CD14-positive monocyte (primary cell): ENCODE measurements around the gene PAXIP1. TPM values are rescaled to one million over a fixed set of nuclear protein-coding genes. Genes with fewer than 3 reads are reported as not detected.

ENCODE experiments used
- DNase-seq, 3 donors: peaks; one replicate each; pipeline ENCODE4 v3.0.0-alpha.2; 2011 to 2022
- H2AFZ ChIP-seq: 2 replicates; pipeline ENCODE4 v1.6.0; 2012; ENCODE audit warnings: mild to moderate bottlenecking, low read depth, low read length, inconsistent platforms; ENCODE audit not compliant: insufficient read depth, poor library complexity, severe bottlenecking
- H3K27ac ChIP-seq, 2 donors: 1 replicate in 1 of 2; 2 replicates in 1 of 2; pipeline ENCODE4 v1.5.1; 2012 to 2013; ENCODE audit warnings: low read length in 2 of 2, control low read depth in 1 of 2, inconsistent platforms in 1 of 2, low read depth in 1 of 2, mild to moderate bottlenecking in 1 of 2
- H3K27me3 ChIP-seq, 2 donors: one replicate each; pipeline versions ENCODE4 v1.6.0 to v1.6.1; 2011 to 2013; ENCODE audit warnings: low read length in 2 of 2; ENCODE audit not compliant: control insufficient read depth in 2 of 2, insufficient read depth in 2 of 2
- H3K36me3 ChIP-seq, 2 donors: replicated peaks in 1 of 2; 1 replicate in 1 of 2; 2 replicates in 1 of 2; pipeline versions ENCODE4 v1.5.1 to v1.6.1; 2012 to 2013; ENCODE audit warnings: low read length in 2 of 2, control low read depth in 1 of 2, inconsistent platforms in 1 of 2, mild to moderate bottlenecking in 1 of 2; ENCODE audit not compliant: insufficient read depth in 2 of 2, control insufficient read depth in 1 of 2
- H3K4me1 ChIP-seq, 2 donors: 1 replicate in 1 of 2; 2 replicates in 1 of 2; pipeline versions ENCODE4 v1.5.1 to v1.6.1; 2012 to 2013; ENCODE audit warnings: low read length in 2 of 2, control low read depth in 1 of 2, inconsistent platforms in 1 of 2, mild to moderate bottlenecking in 1 of 2, moderate library complexity in 1 of 2; ENCODE audit not compliant: insufficient read depth in 2 of 2, control insufficient read depth in 1 of 2
- H3K4me2 ChIP-seq: replicated peaks from 2 replicates; pipeline ENCODE3; 2012; ENCODE audit warnings: low read length, moderate library complexity, mild to moderate bottlenecking; ENCODE audit not compliant: poor library complexity, severe bottlenecking; ENCODE audit errors: extremely low read depth
- H3K4me3 ChIP-seq, 3 experiments: fragments of 200-600 bp in 1 of 3; sonication (generic) in 1 of 3; replicated peaks in 1 of 3; 1 replicate in 2 of 3; 2 replicates in 1 of 3; pipeline ENCODE4 v1.5.1; 2011 to 2013; ENCODE audit warnings: low read length in 3 of 3, mild to moderate bottlenecking in 3 of 3, control low read depth in 2 of 3, low read depth in 2 of 3, inconsistent platforms in 1 of 3, moderate library complexity in 1 of 3
- H3K79me2 ChIP-seq: 2 replicates; pipeline ENCODE4 v1.6.0; 2012; ENCODE audit warnings: mild to moderate bottlenecking, control low read depth, inconsistent platforms, low read length, moderate library complexity; ENCODE audit not compliant: insufficient read depth
- H3K9ac ChIP-seq: 2 replicates; pipeline ENCODE4 v1.6.0; 2017; ENCODE audit warnings: low read length, mild to moderate bottlenecking; ENCODE audit not compliant: insufficient read depth, poor library complexity, severe bottlenecking
- H3K9me3 ChIP-seq, 2 donors: replicated peaks in 1 of 2; 1 replicate in 1 of 2; 2 replicates in 1 of 2; pipeline versions ENCODE4 v1.5.1 to v1.6.1; 2012 to 2013; ENCODE audit warnings: low read length in 2 of 2, control low read depth in 1 of 2; ENCODE audit not compliant: control insufficient read depth in 1 of 2, insufficient read depth in 1 of 2
- H4K20me1 ChIP-seq: 2 replicates; pipeline ENCODE4 v1.6.0; 2012; ENCODE audit warnings: mild to moderate bottlenecking, low read length, control low read depth, moderate library complexity; ENCODE audit not compliant: insufficient read depth
- H3K27ac Mint-ChIP-seq, 7 donors: one replicate each; pipeline ENCODE4 v1.8.0; 2020; ENCODE audit warnings: mild to moderate bottlenecking in 7 of 7, mixed read lengths in 7 of 7, moderate library complexity in 6 of 7, inconsistent platforms in 2 of 7
- H3K27me3 Mint-ChIP-seq, 3 donors: one replicate each; pipeline ENCODE4 v1.8.0; 2021 to 2022; ENCODE audit warnings: low read depth in 3 of 3, mild to moderate bottlenecking in 3 of 3, mixed read lengths in 3 of 3, moderate library complexity in 3 of 3, inconsistent platforms in 1 of 3
- H3K36me3 Mint-ChIP-seq, 2 donors: one replicate each; pipeline ENCODE4 v1.8.0; 2020; ENCODE audit warnings: mixed read lengths in 2 of 2, inconsistent platforms in 1 of 2, mild to moderate bottlenecking in 1 of 2
- H3K4me1 Mint-ChIP-seq: one replicate; pipeline ENCODE4 v1.8.0; 2020; ENCODE audit warnings: mild to moderate bottlenecking, mixed read lengths
- H3K4me3 Mint-ChIP-seq, 2 donors: one replicate each; pipeline ENCODE4 v1.8.0; 2020; ENCODE audit warnings: mild to moderate bottlenecking in 2 of 2, mixed read lengths in 2 of 2, moderate library complexity in 1 of 2
- H3K9me3 Mint-ChIP-seq, 7 donors: one replicate each; pipeline ENCODE4 v1.8.0; 2020 to 2022; ENCODE audit warnings: mixed read lengths in 7 of 7, mild to moderate bottlenecking in 6 of 7, moderate library complexity in 6 of 7, inconsistent platforms in 2 of 7
- CTCF ChIP-seq: fragments of 200-600 bp; IDR thresholded peaks from one replicate; pipeline ENCODE4 v1.8.0; 2022; ENCODE audit warnings: antibody characterized with exemption, mild to moderate bottlenecking
- WGBS: methylation state at CpG from one replicate; pipeline ENCODE4 v1.1.5; 2013; ENCODE audit warnings: missing lambda C conversion rate; ENCODE audit not compliant: insufficient coverage; 5-methylcytosine and 5-hydroxymethylcytosine counted together
- intact Hi-C, 2 donors: fragments of 100-400 bp; cut with micrococcal nuclease; formaldehyde crosslinking; loops; one replicate each; pipeline versions ENCODE4 v1.15.0 to v1.15.1; 2023
- polyA plus RNA-seq, 3 donors: library from polyadenylated mRNA; depleted of rRNA in 1 of 3; unstranded in 2 of 3; stranded (reverse) in 1 of 3; fragments of 300-500 nt in 2 of 3; fragments of >200 nt in 1 of 3; fragmentation: Illumina TruSeq in 2 of 3; gene quantifications; 1 replicate in 2 of 3; 2 replicates in 1 of 3; pipeline ENCODE4 v1.2.3, GENCODE V29; 2012 to 2021

The PAXIP1 gene
- polyA plus RNA-seq, 3 donors, result 0.44 to 8.4 (median 0.58) TPM

GRCh38 chr7:155021699-155022145, 18.8 kb upstream of the PAXIP1 start:
- Histone ChIP-seq H3K27ac (no peak overlapping the region), H3K9ac (no peak overlapping the region), H3K27me3 (no peaks in the 10 kb centered on the region), H3K4me3 (no peak overlapping the region), H2AFZ (no peak overlapping the region), H3K4me2 (no peak overlapping the region), H3K9me3 (no peaks in the 10 kb centered on the region), H3K36me3 (no peaks in the 10 kb centered on the region), H3K79me2 (no peaks in the 10 kb centered on the region), H4K20me1 (no peaks in the 10 kb centered on the region), H3K4me1 (no peaks in the 10 kb centered on the region)
- no peak overlapping the region for H3K27ac Mint-ChIP-seq
- no peak for TF ChIP-seq CTCF
- intact Hi-C loops, result no loop called here
- H3K27me3 Mint-ChIP-seq, result peaks cover 3 to 9% (median 4%) of the 10 kb centered on the region in 3 donors
- no peaks in the 10 kb centered on the region for H3K36me3 Mint-ChIP-seq
- no peak overlapping the region for H3K4me3 Mint-ChIP-seq
- no peaks in the 10 kb centered on the region for H3K4me1 Mint-ChIP-seq
- H3K9me3 Mint-ChIP-seq, result peaks cover 0 to 11% (median 3%) of the 10 kb centered on the region in 7 donors
- no peak for DNase-seq
- 69% methylated on average over 5 of the region's 7 CpGs for whole genome bisulfite sequencing

GRCh38 chr7:155020996-155021395, 18.1 kb upstream of the PAXIP1 start:
- no peaks in the 10 kb centered on the region for H3K9me3 ChIP-seq
- Mint-ChIP-seq H3K36me3 (no peaks in the 10 kb centered on the region), H3K4me1 (no peaks in the 10 kb centered on the region), H3K27ac (no peak overlapping the region), H3K4me3 (no peak overlapping the region), H3K27me3 (peaks cover 3 to 8% (median 4%) of the 10 kb centered on the region in 3 donors), H3K9me3 (peaks cover 0 to 10% (median 3%) of the 10 kb centered on the region in 7 donors)
- no peak overlapping the region for H3K9ac ChIP-seq
- H3K79me2 ChIP-seq, result no peaks in the 10 kb centered on the region
- no peak overlapping the region for H2AFZ ChIP-seq
- no peak overlapping the region for H3K27ac ChIP-seq
- H3K4me1 ChIP-seq, result no peaks in the 10 kb centered on the region
- no peak for TF ChIP-seq CTCF
- 75% methylated on average over 2 of the region's 5 CpGs for WGBS
- no peaks in the 10 kb centered on the region for H4K20me1 ChIP-seq
- intact Hi-C loops, result no loop called here
- H3K27me3 ChIP-seq, result no peaks in the 10 kb centered on the region
- no peaks in the 10 kb centered on the region for H3K36me3 ChIP-seq
- no peak overlapping the region for H3K4me2 ChIP-seq
- DNase-seq, result no peak
- H3K4me3 ChIP-seq, result no peak overlapping the region
